Ovary (tissue), 9 donors: ENCODE results near the gene HBP1. TPM values are rescaled to one million over a fixed set of nuclear protein-coding genes. Genes with fewer than 3 reads are reported as not detected.

Source experiments
- DNase-seq, 5 donors: peaks; one replicate each; pipeline ENCODE4 v3.0.0-alpha.2; 2019 to 2020
- H3K27ac ChIP-seq, 2 donors: fragments of 200-600 bp; one replicate each; pipeline versions ENCODE4 v1.5.1 to v1.8.0; 2019 to 2022
- H3K27me3 ChIP-seq: fragments of 200-600 bp; one replicate; pipeline ENCODE4 v1.8.0; 2022
- H3K36me3 ChIP-seq: fragments of 200-600 bp; sonication (generic); one replicate; pipeline ENCODE4 v1.5.1; 2019
- H3K4me1 ChIP-seq: one replicate; pipeline ENCODE4 v1.8.1; 2013; ENCODE audit warnings: mild to moderate bottlenecking, moderate library complexity; ENCODE audit not compliant: insufficient read depth
- H3K4me3 ChIP-seq: fragments of 200-600 bp; sonication (generic); one replicate; pipeline ENCODE4 v1.5.1; 2017
- H3K9me3 ChIP-seq, 2 donors: fragments of 200-600 bp in 1 of 2; sonication (generic) in 1 of 2; one replicate each; pipeline versions ENCODE4 v1.5.1 to v1.8.1; 2013 to 2019; ENCODE audit warnings: mild to moderate bottlenecking in 1 of 2, moderate library complexity in 1 of 2
- EP300 ChIP-seq: sonication (generic); formaldehyde crosslinking; IDR thresholded peaks from one replicate; pipeline ENCODE4 v1.6.1; 2017; ENCODE audit warnings: antibody characterized with exemption
- POLR2A ChIP-seq: fragments of 450-650 bp; IDR thresholded peaks from one replicate; pipeline ENCODE4 v1.6.1; 2017; ENCODE audit warnings: antibody characterized with exemption, mild to moderate bottlenecking, moderate library complexity
- WGBS, 3 donors: extraction: QIAGEN DNeasy Blood & Tissue Kit in 1 of 3; methylation state at CpG; one replicate each; pipeline versions ENCODE4 v1.1.5 to v1.1.7; 2013 to 2017; 5-methylcytosine and 5-hydroxymethylcytosine counted together
- intact Hi-C, 4 donors: fragments of 100-400 bp; cut with DNase I; formaldehyde crosslinking; loops; one replicate each; pipeline versions ENCODE4 v1.11.0 to v1.15.1; 2022 to 2023
- polyA plus RNA-seq, 2 donors: library from polyadenylated mRNA; stranded (reverse); fragments of 200-250 nt in 1 of 2; fragments of 350-450 nt in 1 of 2; fragmentation: Illumina TruSeq in 1 of 2; extraction: RNeasy Lipid Tissue Mini Kit (QIAGEN cat#74804) in 1 of 2; gene quantifications; one replicate each; pipeline ENCODE4 v1.2.3, GENCODE V29; 2013 to 2014
- total RNA-seq, 7 donors: library from RNA; depleted of rRNA in 2 of 7; stranded (reverse); fragments of >200 nt in 2 of 7; fragmentation: NEBNext Ultra II Directional in 3 of 7; extraction: Animal tissue kit (Norgen Biotek cat#: 25700) in 3 of 7; gene quantifications; one replicate each; pipeline versions ENCODE4 v1.1.0 to v1.2.4, GENCODE V29; 2016 to 2023
- TF ChIP-seq, protein P1 (sequence below), 3 donors: fragments of 450-650 bp in 2 of 3; fragments of 200-600 bp in 1 of 3; IDR thresholded peaks; one replicate each; pipeline versions ENCODE4 v1.5.1 to v1.8.0; 2016 to 2022; ENCODE audit warnings: antibody characterized with exemption in 3 of 3, mild to moderate bottlenecking in 1 of 3
- donor health status: DM: no; HTN: no; CAD: no; lungs with moderate emphysema.
- donor health status: DM: no; HTN: no; CAD: no.
- donor health status: Bipolar disorder and iron deficiency.
- donor health status: DM: yes; HTN: yes; CAD: no.
- donor health status: DM: no; HTN: no; CAD: no.
- donor health status: DM: yes; HTN: yes; CAD: no.

HBP1 gene
- total and polyA plus RNA-seq, 9 donors, result 31.8 to 121 (median 73.8) TPM

DNA sequence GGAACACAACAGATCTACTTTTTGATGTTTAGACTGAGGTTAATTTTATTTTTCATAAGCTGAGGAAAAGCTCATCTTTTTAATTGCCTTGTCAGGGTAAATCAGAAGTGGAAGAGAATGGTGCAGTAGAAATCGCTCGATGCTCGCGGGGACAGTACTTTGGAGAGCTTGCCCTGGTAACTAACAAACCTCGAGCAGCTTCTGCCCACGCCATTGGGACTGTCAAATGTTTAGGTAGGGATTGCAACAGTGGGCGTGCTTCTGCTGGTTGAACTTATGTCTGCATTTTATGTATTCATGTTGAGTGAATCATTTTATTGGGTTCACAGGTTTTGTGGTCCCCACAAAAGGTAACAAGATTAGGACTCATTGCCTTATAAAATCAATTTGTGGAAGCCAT is 11.7 kb upstream of the HBP1 start:
- no peak for DNase-seq
- intact Hi-C loops, result no loop called here
- Histone ChIP-seq H3K36me3 (no peaks in the 10 kb centered on the region), H3K9me3 (no peaks in the 10 kb centered on the region), H3K4me1 (no peaks in the 10 kb centered on the region), H3K27ac (no peak overlapping the region), H3K27me3 (no peaks in the 10 kb centered on the region), H3K4me3 (no peak overlapping the region)
- whole genome bisulfite sequencing, 3 donors, result 95 to 96% (median 95%) methylated on average over 7 of the region's 7 CpGs
- TF ChIP-seq, protein P1, sequence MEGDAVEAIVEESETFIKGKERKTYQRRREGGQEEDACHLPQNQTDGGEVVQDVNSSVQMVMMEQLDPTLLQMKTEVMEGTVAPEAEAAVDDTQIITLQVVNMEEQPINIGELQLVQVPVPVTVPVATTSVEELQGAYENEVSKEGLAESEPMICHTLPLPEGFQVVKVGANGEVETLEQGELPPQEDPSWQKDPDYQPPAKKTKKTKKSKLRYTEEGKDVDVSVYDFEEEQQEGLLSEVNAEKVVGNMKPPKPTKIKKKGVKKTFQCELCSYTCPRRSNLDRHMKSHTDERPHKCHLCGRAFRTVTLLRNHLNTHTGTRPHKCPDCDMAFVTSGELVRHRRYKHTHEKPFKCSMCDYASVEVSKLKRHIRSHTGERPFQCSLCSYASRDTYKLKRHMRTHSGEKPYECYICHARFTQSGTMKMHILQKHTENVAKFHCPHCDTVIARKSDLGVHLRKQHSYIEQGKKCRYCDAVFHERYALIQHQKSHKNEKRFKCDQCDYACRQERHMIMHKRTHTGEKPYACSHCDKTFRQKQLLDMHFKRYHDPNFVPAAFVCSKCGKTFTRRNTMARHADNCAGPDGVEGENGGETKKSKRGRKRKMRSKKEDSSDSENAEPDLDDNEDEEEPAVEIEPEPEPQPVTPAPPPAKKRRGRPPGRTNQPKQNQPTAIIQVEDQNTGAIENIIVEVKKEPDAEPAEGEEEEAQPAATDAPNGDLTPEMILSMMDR (IDR thresholded peaks at IDR 0.05), result no peak
- TF ChIP-seq EP300 (no peak), POLR2A (no peak)

DNA sequence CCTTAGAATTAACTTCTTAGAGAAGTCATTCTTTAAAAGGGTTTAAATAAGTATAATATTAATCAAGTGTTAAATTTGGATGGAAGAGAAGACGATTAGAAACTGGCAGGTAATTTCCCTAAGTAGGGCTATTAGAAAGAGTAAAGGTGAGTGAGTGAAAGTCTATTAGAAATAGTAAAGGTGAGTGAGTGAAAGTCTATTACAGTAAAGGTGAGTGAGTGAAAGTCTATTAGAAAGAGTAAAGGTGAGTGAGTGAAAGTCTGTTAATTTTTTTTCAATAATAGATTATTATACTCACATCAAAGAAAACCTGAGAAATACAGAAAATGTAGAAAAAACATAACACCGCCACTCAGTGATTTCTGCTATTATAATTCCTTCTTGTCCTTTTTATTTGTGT is 10.8 kb upstream of the HBP1 start:
- 80 to 91% (median 85%) methylated on average over 2 of the region's 2 CpGs for WGBS, 3 donors

DNA sequence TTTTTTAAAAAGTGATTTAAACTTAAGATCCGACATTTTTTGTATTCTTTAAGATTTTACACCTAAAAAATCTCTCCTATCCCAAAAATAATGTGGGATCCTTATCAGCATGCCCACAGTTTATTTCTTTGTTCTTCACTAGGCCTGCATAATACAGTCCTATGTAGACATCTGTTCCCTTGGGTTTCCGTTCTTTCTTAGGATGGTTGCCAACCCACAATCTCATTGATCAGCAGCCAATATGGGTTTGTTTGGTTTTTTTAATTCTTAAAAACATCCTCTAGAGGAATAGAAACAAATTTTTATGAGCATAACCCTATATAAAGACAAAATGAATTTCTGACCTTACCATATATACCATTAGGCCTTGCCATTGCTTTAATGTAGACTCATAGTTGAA is 8.4 kb upstream of the HBP1 start:
- no peak for DNase-seq
- H3K36me3 ChIP-seq, result no peaks in the 10 kb centered on the region
- H3K9me3 ChIP-seq, result no peaks in the 10 kb centered on the region
- H3K27ac ChIP-seq, result no peak overlapping the region
- no peak for TF ChIP-seq POLR2A
- no peak for TF ChIP-seq EP300
- TF ChIP-seq, protein P1 (IDR thresholded peaks at IDR 0.05), result no peak
- no peak overlapping the region for H3K4me3 ChIP-seq
- intact Hi-C loops, result loop anchor here in 1 of 4 donors (5.0 kb wide), 1 partner anchor 923 kb away; no protein-coding TSS in a partner anchor
- H3K27me3 ChIP-seq, result no peaks in the 10 kb centered on the region
- no peaks in the 10 kb centered on the region for H3K4me1 ChIP-seq
- 69 to 77% (median 76%) methylated on average over 2 of the region's 2 CpGs for WGBS, 3 donors

More for the DNA sequence above, 10.8 kb upstream of the HBP1 start:
- Histone ChIP-seq H3K36me3 (no peaks in the 10 kb centered on the region), H3K9me3 (no peaks in the 10 kb centered on the region), H3K27me3 (no peaks in the 10 kb centered on the region), H3K4me3 (no peak overlapping the region), H3K4me1 (no peaks in the 10 kb centered on the region), H3K27ac (no peak overlapping the region)
- DNase-seq, result no peak
- TF ChIP-seq, protein P1 (IDR thresholded peaks at IDR 0.05), result no peak
- TF ChIP-seq EP300, result no peak
- TF ChIP-seq POLR2A, result no peak
- intact Hi-C loops, result no loop called here

DNA sequence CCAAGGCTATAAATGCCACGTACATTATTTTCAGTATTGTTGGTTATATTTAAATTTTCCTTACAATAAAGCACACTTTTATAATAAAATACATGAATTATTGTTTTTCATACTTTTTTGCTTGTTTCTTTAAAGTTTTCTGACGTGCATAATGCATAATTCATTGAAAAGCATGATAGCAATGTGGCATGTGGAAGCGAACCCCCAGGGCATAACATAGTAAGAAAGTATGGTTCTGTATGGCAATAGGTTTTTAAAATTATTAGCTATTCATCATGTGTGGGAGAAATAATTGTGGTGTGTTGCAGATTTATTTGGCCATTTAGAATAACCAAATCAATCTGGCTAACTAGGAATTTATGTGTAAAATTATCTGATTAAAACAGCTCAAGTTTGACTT is 7.4 kb upstream of the HBP1 start:
- WGBS, 3 donors, result 83 to 85% (median 84%) methylated on average over 3 of the region's 3 CpGs
- no peak overlapping the region for H3K4me3 ChIP-seq
- no peak overlapping the region for H3K27ac ChIP-seq
- DNase-seq, result no peak
- no peaks in the 10 kb centered on the region for H3K4me1 ChIP-seq
- intact Hi-C loops, result loop anchor here in 1 of 4 donors (5.0 kb wide), 1 partner anchor 924 kb away; no protein-coding TSS in a partner anchor
- TF ChIP-seq EP300 (no peak), POLR2A (no peak)
- TF ChIP-seq, protein P1 (IDR thresholded peaks at IDR 0.05), result no peak
- no peaks in the 10 kb centered on the region for H3K27me3 ChIP-seq
- no peaks in the 10 kb centered on the region for H3K36me3 ChIP-seq
- no peaks in the 10 kb centered on the region for H3K9me3 ChIP-seq
